Activated CD8-positive, alpha-beta T cell treated with anti-CD3 and anti-CD28 coated beads, Interleukin-2, amount 10 ng/mL, durations not matched to agents 7 days and 5 days (primary cell): ENCODE measurements around the gene SPTB. TPM values are rescaled to one million over a fixed set of nuclear protein-coding genes. Genes with fewer than 3 reads are reported as not detected.
"Not testable (repeated sequence)": the region's sequence is repeated elsewhere in the genome, so short reads cannot be mapped to it uniquely, and the experiment has no call there.

ENCODE experiments used
- ATAC-seq: fragments of 150-1000 bp; cut with Tn5 transposase; one replicate; pipeline ENCODE4 v1.10.0; 2021; ENCODE audit warnings: moderate library complexity
- CTCF ChIA-PET: fragments of 350-600 bp; sonication (Branson Sonifier 250); formaldehyde crosslinking; loops from one replicate; lab custom pipeline; 2021; ENCODE audit warnings: antibody characterized with exemption; lab: Charles Lee
- POLR2A ChIA-PET: fragments of 350-600 bp; sonication (Branson Sonifier 250); formaldehyde crosslinking; loops from one replicate; lab custom pipeline; 2021; ENCODE audit warnings: antibody characterized with exemption; lab: Charles Lee
- DNase-seq: peaks from one replicate; pipeline ENCODE4 v3.0.0-alpha.2; 2020
- H3K27ac Mint-ChIP-seq: one replicate; pipeline ENCODE4 v1.8.0; 2021; ENCODE audit warnings: mild to moderate bottlenecking, mixed read lengths
- H3K27me3 Mint-ChIP-seq: one replicate; pipeline ENCODE4 v1.8.0; 2021; ENCODE audit warnings: low read depth, mixed read lengths
- H3K36me3 Mint-ChIP-seq: one replicate; pipeline ENCODE4 v1.8.0; 2021; ENCODE audit warnings: low read depth, mixed read lengths
- H3K4me1 Mint-ChIP-seq: one replicate; pipeline ENCODE4 v1.8.0; 2021; ENCODE audit warnings: low read depth, mixed read lengths
- H3K4me3 Mint-ChIP-seq: one replicate; pipeline ENCODE4 v1.8.0; 2021; ENCODE audit warnings: mild to moderate bottlenecking, mixed read lengths
- H3K9me3 Mint-ChIP-seq: one replicate; pipeline ENCODE4 v1.8.0; 2022; ENCODE audit warnings: mixed read lengths; ENCODE audit not compliant: insufficient read depth
- total RNA-seq, 2 experiments: library from RNA; stranded (reverse); gene quantifications; one replicate each; pipeline ENCODE4 v1.2.3, GENCODE V29; 2021

SPTB gene
- total RNA-seq, 2 experiments from 2014 or later = not detected

- DNase-seq (no peak), ATAC-seq (no peak)
- POLR2A ChIA-PET = interaction anchor here (1.4 to 2.3 kb wide), 3 partner anchors 9 to 20 kb away, joined by 9 to 13 read pairs (median 12); no protein-coding TSS in a partner anchor
- peak overlapping the region; percentile 87 for H3K4me3 Mint-ChIP-seq
- CTCF ChIA-PET = interaction anchor here (1.1 to 2.2 kb wide), 8 partner anchors 8 to 74 kb away, joined by 3 to 15 read pairs (median 6); partner anchors contain the start of gene FNTB
- peaks cover 47% of the 10 kb centered on the region for H3K4me1 Mint-ChIP-seq
- H3K9me3 Mint-ChIP-seq = no peaks in the 10 kb centered on the region
- peak overlapping the region; percentile 23 for H3K27ac Mint-ChIP-seq
- peaks cover 40% of the 10 kb centered on the region for H3K36me3 Mint-ChIP-seq
- H3K27me3 Mint-ChIP-seq = no peaks in the 10 kb centered on the region
Observed at GRCh38 chr14:64915797-64916196, 36.1 kb upstream of the SPTB start.

GRCh38 chr14:64915029-64915424, 35.3 kb upstream of the SPTB start:
- H3K36me3 Mint-ChIP-seq = peaks cover 36% of the 10 kb centered on the region
- H3K4me1 Mint-ChIP-seq = peaks cover 41% of the 10 kb centered on the region
- ChIA-PET POLR2A (interaction anchor here (0.9 to 2.3 kb wide), 12 partner anchors 9 to 71 kb away, joined by 3 to 13 read pairs (median 4); partner anchors contain the start of gene FNTB), CTCF (interaction anchor here (0.7 to 2.2 kb wide), 11 partner anchors 9 to 92 kb away, joined by 3 to 15 read pairs (median 4); partner anchors contain the start of gene FNTB)
- H3K27ac Mint-ChIP-seq = peak overlapping the region; percentile 93
- H3K9me3 Mint-ChIP-seq = no peaks in the 10 kb centered on the region
- peak overlapping the region; percentile 87 for H3K4me3 Mint-ChIP-seq
- no peak for DNase-seq
- peaks cover 2% of the 10 kb centered on the region for H3K27me3 Mint-ChIP-seq
- ATAC-seq = no peak

- Mint-ChIP-seq H3K36me3 (peaks cover 31% of the 10 kb centered on the region), H3K4me1 (peaks cover 41% of the 10 kb centered on the region), H3K27ac (peak within 1 kb of the TSS; percentile 93), H3K9me3 (no peaks in the 10 kb centered on the region), H3K4me3 (peak within 1 kb of the TSS; percentile 87), H3K27me3 (peaks cover 7% of the 10 kb centered on the region)
- CTCF ChIA-PET = interaction anchor here (0.6 to 2.2 kb wide), 13 partner anchors 9 to 105 kb away, joined by 3 to 15 read pairs (median 4); partner anchors contain the start of gene FNTB
- ATAC-seq (peak; percentile 98), DNase-seq (peak; percentile 97)
- POLR2A ChIA-PET = interaction anchor here (0.6 to 2.3 kb wide), 13 partner anchors 9 to 135 kb away, joined by 3 to 13 read pairs (median 4); partner anchors contain the start of gene FNTB
Observed at GRCh38 chr14:64914237-64915028, 34.7 kb upstream of the SPTB start, which contains the start of gene CHURC1. CHURC1 (plus strand) TSS chr14:64914455; CDS start chr14:64914496, 41 bp downstream.

- ChIA-PET POLR2A (interaction anchor here (0.6 to 2.3 kb wide), 2 partner anchors 23 to 134 kb away, joined by 3 to 13 read pairs; no protein-coding TSS in a partner anchor), CTCF (interaction anchor here (2.2 kb wide), 1 partner anchor 21 kb away, joined by 13 read pairs; no protein-coding TSS in a partner anchor)
- H3K36me3 Mint-ChIP-seq = peaks cover 28% of the 10 kb centered on the region
- peak overlapping the region; percentile 93 for H3K27ac Mint-ChIP-seq
- H3K27me3 Mint-ChIP-seq, DNase-seq, H3K9me3 Mint-ChIP-seq, ATAC-seq: not testable (repeated sequence)
- H3K4me1 Mint-ChIP-seq = peaks cover 40% of the 10 kb centered on the region
- peak overlapping the region; percentile 87 for H3K4me3 Mint-ChIP-seq
Observed at GRCh38 chr14:64913477-64913876, 33.8 kb upstream of the SPTB start.

- Mint-ChIP-seq H3K27ac (no peak overlapping the region), H3K27me3 (peaks cover 8% of the 10 kb centered on the region), H3K4me3 (no peak overlapping the region), H3K9me3 (no peaks in the 10 kb centered on the region), H3K36me3 (peaks cover 17% of the 10 kb centered on the region), H3K4me1 (peaks cover 33% of the 10 kb centered on the region)
- ATAC-seq = no peak
- ChIA-PET POLR2A (no interaction called here), CTCF (interaction anchor here (1.0 to 3.0 kb wide), 3 partner anchors 21 to 120 kb away, joined by 3 to 18 read pairs (median 5); no protein-coding TSS in a partner anchor)
- DNase-seq = no peak
Observed at GRCh38 chr14:64912261-64912660, 32.6 kb upstream of the SPTB start.

GRCh38 chr14:64910847-64911495, 31.3 kb upstream of the SPTB start:
- no peak for ATAC-seq
- POLR2A ChIA-PET = no interaction called here
- CTCF ChIA-PET = interaction anchor here (0.6 to 3.0 kb wide), 10 partner anchors 10 to 366 kb away, joined by 3 to 18 read pairs (median 3); no protein-coding TSS in a partner anchor

GRCh38 chr14:64906022-64906421, 26.3 kb upstream of the SPTB start:
- H3K27ac Mint-ChIP-seq = no peak overlapping the region
- H3K4me1 Mint-ChIP-seq = peaks cover 3% of the 10 kb centered on the region
- no peak overlapping the region for H3K4me3 Mint-ChIP-seq
- peaks cover 23% of the 10 kb centered on the region for H3K27me3 Mint-ChIP-seq
- CTCF ChIA-PET = interaction anchor here (1.3 kb wide), 1 partner anchor 83 kb away, joined by 3 read pairs; no protein-coding TSS in a partner anchor
- POLR2A ChIA-PET = no interaction called here
- ATAC-seq = no peak
- H3K36me3 Mint-ChIP-seq = no peaks in the 10 kb centered on the region
- no peaks in the 10 kb centered on the region for H3K9me3 Mint-ChIP-seq
- no peak for DNase-seq

More at GRCh38 chr14:64910847-64911495, 31.3 kb upstream of the SPTB start:
- Mint-ChIP-seq H3K27me3 (peaks cover 11% of the 10 kb centered on the region), H3K27ac (no peak overlapping the region), H3K4me3 (no peak overlapping the region), H3K4me1 (peaks cover 28% of the 10 kb centered on the region), H3K36me3 (peaks cover 9% of the 10 kb centered on the region), H3K9me3 (no peaks in the 10 kb centered on the region)
- DNase-seq = no peak

GRCh38 chr14:64899958-64900357, 20.3 kb upstream of the SPTB start:
- DNase-seq = no peak
- no peak for ATAC-seq
- CTCF ChIA-PET = interaction anchor here (0.7 to 1.3 kb wide), 5 partner anchors 8 to 558 kb away, joined by 3 to 8 read pairs (median 3); no protein-coding TSS in a partner anchor
- Mint-ChIP-seq H3K27me3 (peaks cover 32% of the 10 kb centered on the region), H3K27ac (no peak overlapping the region), H3K4me1 (no peaks in the 10 kb centered on the region), H3K4me3 (no peak overlapping the region), H3K9me3 (no peaks in the 10 kb centered on the region), H3K36me3 (no peaks in the 10 kb centered on the region)
- POLR2A ChIA-PET = interaction anchor here (1.3 kb wide), 1 partner anchor 15 kb away, joined by 3 read pairs; the partner anchor contains the start of gene CHURC1

GRCh38 chr14:64891839-64892375, 12.2 kb upstream of the SPTB start:
- peaks cover 20% of the 10 kb centered on the region for H3K27me3 Mint-ChIP-seq
- peak; percentile 66 for DNase-seq
- ChIA-PET POLR2A (interaction anchor here (0.6 to 1.3 kb wide), 2 partner anchors 11 to 94 kb away, joined by 3 to 4 read pairs; no protein-coding TSS in a partner anchor), CTCF (interaction anchor here (0.6 to 5.0 kb wide), 51 partner anchors 8 to 548 kb away, joined by 3 to 89 read pairs (median 6); partner anchors contain the start of genes CHURC1, FNTB, GPX2 and SPTB)
- H3K27ac Mint-ChIP-seq = no peak overlapping the region
- no peak overlapping the region for H3K4me3 Mint-ChIP-seq
- no peaks in the 10 kb centered on the region for H3K36me3 Mint-ChIP-seq
- ATAC-seq = peak; percentile 81
- no peaks in the 10 kb centered on the region for H3K4me1 Mint-ChIP-seq
- no peaks in the 10 kb centered on the region for H3K9me3 Mint-ChIP-seq

- Mint-ChIP-seq H3K27ac (no peak overlapping the region), H3K27me3 (peaks cover 20% of the 10 kb centered on the region), H3K36me3 (no peaks in the 10 kb centered on the region), H3K4me1 (no peaks in the 10 kb centered on the region), H3K4me3 (no peak overlapping the region), H3K9me3 (no peaks in the 10 kb centered on the region)
- DNase-seq (no peak), ATAC-seq (no peak)
- ChIA-PET POLR2A (no interaction called here), CTCF (interaction anchor here (0.6 to 5.0 kb wide), 50 partner anchors 8 to 588 kb away, joined by 3 to 89 read pairs (median 6); partner anchors contain the start of genes CHURC1, GPX2 and SPTB)
Observed at GRCh38 chr14:64891173-64891838, 11.6 kb upstream of the SPTB start.
